Neural cell (in vitro differentiated cells): ENCODE measurements around the gene ADGRF3. TPM values are rescaled to one million over a fixed set of nuclear protein-coding genes. Genes with fewer than 3 reads are reported as not detected.
A peak's percentile ranks its signal among the peaks of the same experiment; 100 is the strongest.
"Not testable (repeated sequence)": the region's sequence is repeated elsewhere in the genome, so short reads cannot be mapped to it uniquely, and the experiment has no call there.

Experiments used
- H2AFZ ChIP-seq: fragments of 200-600, 300-800 bp; sonication (generic), shearing (Covaris generic); 2 replicates; pipeline ENCODE4 v1.6.0; 2014; ENCODE audit warnings: low read depth, mild to moderate bottlenecking, antibody characterized with exemption, low read length, moderate library complexity
- H3F3A ChIP-seq: fragments of 200-600 bp; shearing (Covaris generic); 2 replicates; pipeline ENCODE4 v1.6.1; 2016; ENCODE audit warnings: mild to moderate bottlenecking, moderate library complexity, mixed read lengths, antibody characterized with exemption, low read length; ENCODE audit not compliant: insufficient read depth, poor library complexity, severe bottlenecking
- H3K27ac ChIP-seq: fragments of 200-600, 300-800 bp; sonication (generic), shearing (Covaris generic); 2 replicates; pipeline ENCODE4 v1.5.1; 2014; ENCODE audit warnings: mild to moderate bottlenecking, low read length, moderate library complexity
- H3K27me3 ChIP-seq: fragments of 300-800, 200-600 bp; sonication (generic), shearing (Covaris generic); 2 replicates; pipeline ENCODE4 v1.6.0; 2014; ENCODE audit warnings: mild to moderate bottlenecking, low read depth, low read length, moderate library complexity; ENCODE audit not compliant: insufficient read depth
- H3K36me3 ChIP-seq: fragments of 300-800, 200-600 bp; sonication (generic), shearing (Covaris generic); 2 replicates; pipeline ENCODE4 v1.5.1; 2014; ENCODE audit warnings: mild to moderate bottlenecking, antibody characterized with exemption, low read length, moderate library complexity; ENCODE audit not compliant: insufficient read depth
- H3K4me2 ChIP-seq: fragments of 300-800, 200-600 bp; sonication (generic), shearing (Covaris generic); 2 replicates; pipeline ENCODE4 v1.6.0; 2014; ENCODE audit warnings: mild to moderate bottlenecking, low read length
- H3K4me3 ChIP-seq: fragments of 300-800, 200-600 bp; sonication (generic), shearing (Covaris generic); 2 replicates; pipeline ENCODE4 v1.5.1; 2014; ENCODE audit warnings: mild to moderate bottlenecking, low read length, moderate library complexity
- H3K79me2 ChIP-seq: fragments of 200-600 bp; shearing (Covaris generic); replicated peaks from 2 replicates; pipeline ENCODE4 v1.6.0; 2014; ENCODE audit warnings: mild to moderate bottlenecking, low read length, moderate library complexity; ENCODE audit not compliant: insufficient read depth
- H3K9ac ChIP-seq: fragments of 300-800, 200-600 bp; sonication (generic), shearing (Covaris generic); 2 replicates; pipeline ENCODE4 v1.6.1; 2016; ENCODE audit warnings: mild to moderate bottlenecking, low read length, mixed read lengths
- H3K9me2 ChIP-seq: fragments of 200-600 bp; shearing (Covaris generic); 2 replicates; pipeline ENCODE4 v1.6.1; 2016; ENCODE audit warnings: mild to moderate bottlenecking, low read length, mixed read lengths; ENCODE audit not compliant: insufficient read depth
- H3K9me3 ChIP-seq: fragments of 200-600, 300-800 bp; sonication (generic), shearing (Covaris generic); 2 replicates; pipeline ENCODE4 v1.6.1; 2016; ENCODE audit warnings: mild to moderate bottlenecking, mixed run types, low read length, moderate library complexity, mixed read lengths
- H4K20me1 ChIP-seq: fragments of 200-600 bp; shearing (Covaris generic); 2 replicates; pipeline ENCODE4 v1.6.1; 2016; ENCODE audit warnings: mild to moderate bottlenecking, mixed run types; ENCODE audit not compliant: insufficient read depth
- CTCF ChIP-seq: fragments of 450-650 bp; IDR thresholded peaks from 2 replicates; pipeline ENCODE4 v1.5.1; 2014; ENCODE audit warnings: antibody characterized with exemption, mild to moderate bottlenecking, moderate library complexity; ENCODE audit not compliant: poor library complexity, severe bottlenecking
- EP300 ChIP-seq: fragments of 450-650 bp; conservative IDR thresholded peaks from 2 replicates; pipeline ENCODE4 v1.6.1; 2014; ENCODE audit warnings: antibody characterized with exemption, mild to moderate bottlenecking, moderate library complexity; ENCODE audit not compliant: poor library complexity, severe bottlenecking
- EZH2 ChIP-seq: fragments of 200-600, 300-800 bp; shearing (Covaris generic), sonication (generic); IDR thresholded peaks from 2 replicates; pipeline ENCODE4 v1.6.1; 2014; ENCODE audit warnings: antibody characterized with exemption, low read length, borderline replicate concordance, mild to moderate bottlenecking; ENCODE audit not compliant: insufficient read depth, poor library complexity, severe bottlenecking
- MXI1 ChIP-seq: fragments of 450-650 bp; conservative IDR thresholded peaks from 2 replicates; pipeline ENCODE4 v1.6.1; 2014; ENCODE audit warnings: antibody characterized with exemption, mild to moderate bottlenecking; ENCODE audit not compliant: poor library complexity, severe bottlenecking
- POLR2AphosphoS5 ChIP-seq: IDR thresholded peaks from 2 replicates; pipeline ENCODE4 v1.6.1; 2012
- RAD21 ChIP-seq: fragments of 450-650 bp; conservative IDR thresholded peaks from 2 replicates; pipeline ENCODE4 v1.6.1; 2014; ENCODE audit warnings: antibody characterized with exemption, mild to moderate bottlenecking, moderate library complexity
- REST ChIP-seq: IDR thresholded peaks from 2 replicates; pipeline ENCODE4 v1.6.1; 2012; ENCODE audit warnings: borderline replicate concordance
- SMC3 ChIP-seq: fragments of 450-650 bp; conservative IDR thresholded peaks from 2 replicates; pipeline ENCODE4 v1.6.1; 2014; ENCODE audit warnings: antibody characterized with exemption, mild to moderate bottlenecking, moderate library complexity; ENCODE audit not compliant: poor library complexity
- TAF1 ChIP-seq: IDR thresholded peaks from 2 replicates; pipeline ENCODE4 v1.6.1; 2012; ENCODE audit warnings: low read depth
- polyA plus RNA-seq: library from polyadenylated mRNA; depleted of rRNA; stranded (reverse); fragments of >200 nt; gene quantifications from 2 replicates; pipeline ENCODE4 v1.2.3, GENCODE V29; 2014

Gene ADGRF3
- polyA plus RNA-seq, 1 donor from 2014 or later: 0.42 TPM

GRCh38 chr2:26330604-26331003 lies 16.0 kb downstream of the ADGRF3 start:
- Histone ChIP-seq H3K27ac (no peak overlapping the region), H4K20me1 (no peaks in the 10 kb centered on the region), H3K9me2 (no peaks in the 10 kb centered on the region), H3K36me3 (no peaks in the 10 kb centered on the region), H3K9me3 (no peaks in the 10 kb centered on the region), H3K27me3 (no peaks in the 10 kb centered on the region), H2AFZ (no peak overlapping the region), H3K9ac (no peak overlapping the region), H3K4me3 (no peak overlapping the region), H3K4me2 (no peak overlapping the region), H3K79me2 (no peaks in the 10 kb centered on the region), H3F3A (no peaks in the 10 kb centered on the region)
- no peak for TF ChIP-seq RAD21
- no peak for TF ChIP-seq SMC3
- no peak for TF ChIP-seq MXI1
- no peak for TF ChIP-seq TAF1
- no peak for TF ChIP-seq CTCF
- TF ChIP-seq EP300: no peak
- TF ChIP-seq REST: no peak

- H3K4me3 ChIP-seq: no peak overlapping the region
- H3K9me2 ChIP-seq: no peaks in the 10 kb centered on the region
- H3K9ac ChIP-seq: no peak overlapping the region
- H2AFZ ChIP-seq: no peak overlapping the region
- TF ChIP-seq MXI1 (no peak), EP300 (no peak), REST (no peak), EZH2 (no peak), RAD21 (peak; percentile 79), POLR2AphosphoS5 (no peak), SMC3 (peak; percentile 86), CTCF (peak; percentile 84), TAF1 (no peak)
- no peak overlapping the region for H3K4me2 ChIP-seq
- H3K36me3 ChIP-seq: no peaks in the 10 kb centered on the region
- H4K20me1 ChIP-seq: no peaks in the 10 kb centered on the region
- no peaks in the 10 kb centered on the region for H3K27me3 ChIP-seq
- H3K79me2 ChIP-seq: no peaks in the 10 kb centered on the region
- H3F3A ChIP-seq: no peaks in the 10 kb centered on the region
- H3K27ac ChIP-seq: no peak overlapping the region
- no peaks in the 10 kb centered on the region for H3K9me3 ChIP-seq
These were observed 16.5 kb downstream of the ADGRF3 start for GRCh38 chr2:26330114-26330549.

- H3K9ac ChIP-seq, H3K9me2 ChIP-seq, H3F3A ChIP-seq, H3K27me3 ChIP-seq, H3K4me3 ChIP-seq, H3K27ac ChIP-seq, H3K36me3 ChIP-seq, H3K4me2 ChIP-seq, H4K20me1 ChIP-seq, H3K9me3 ChIP-seq, H3K79me2 ChIP-seq, H2AFZ ChIP-seq: not testable (repeated sequence)
These were observed 17.5 kb downstream of the ADGRF3 start for GRCh38 chr2:26329083-26329482.
